ENCODE results near the gene CDKN3.
"Not testable (repeated sequence)": the region's sequence is repeated elsewhere in the genome, so short reads cannot be mapped to it uniquely, and the experiment has no call there.

CDKN3 gene

DNA sequence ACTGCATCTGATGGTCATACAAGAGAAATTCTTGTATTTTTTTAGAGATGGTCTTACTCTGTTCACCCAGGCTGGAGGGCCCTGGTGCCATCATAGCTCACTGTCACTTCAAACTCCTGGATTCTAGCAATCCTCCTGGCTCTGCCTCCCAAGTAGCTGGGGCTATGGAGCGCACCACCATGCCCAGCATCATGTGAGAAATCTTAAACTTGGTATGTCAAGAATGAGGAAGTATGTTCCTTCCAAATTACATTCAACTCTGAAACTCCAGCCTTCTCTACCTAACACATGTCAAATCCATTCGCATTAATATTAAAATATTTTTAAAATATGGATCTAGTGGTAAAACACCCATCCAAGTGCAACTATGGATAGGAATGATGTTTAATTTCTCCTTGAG, 27.5 kb upstream of the CDKN3 start:
- DNase-seq, result no peak

DNA sequence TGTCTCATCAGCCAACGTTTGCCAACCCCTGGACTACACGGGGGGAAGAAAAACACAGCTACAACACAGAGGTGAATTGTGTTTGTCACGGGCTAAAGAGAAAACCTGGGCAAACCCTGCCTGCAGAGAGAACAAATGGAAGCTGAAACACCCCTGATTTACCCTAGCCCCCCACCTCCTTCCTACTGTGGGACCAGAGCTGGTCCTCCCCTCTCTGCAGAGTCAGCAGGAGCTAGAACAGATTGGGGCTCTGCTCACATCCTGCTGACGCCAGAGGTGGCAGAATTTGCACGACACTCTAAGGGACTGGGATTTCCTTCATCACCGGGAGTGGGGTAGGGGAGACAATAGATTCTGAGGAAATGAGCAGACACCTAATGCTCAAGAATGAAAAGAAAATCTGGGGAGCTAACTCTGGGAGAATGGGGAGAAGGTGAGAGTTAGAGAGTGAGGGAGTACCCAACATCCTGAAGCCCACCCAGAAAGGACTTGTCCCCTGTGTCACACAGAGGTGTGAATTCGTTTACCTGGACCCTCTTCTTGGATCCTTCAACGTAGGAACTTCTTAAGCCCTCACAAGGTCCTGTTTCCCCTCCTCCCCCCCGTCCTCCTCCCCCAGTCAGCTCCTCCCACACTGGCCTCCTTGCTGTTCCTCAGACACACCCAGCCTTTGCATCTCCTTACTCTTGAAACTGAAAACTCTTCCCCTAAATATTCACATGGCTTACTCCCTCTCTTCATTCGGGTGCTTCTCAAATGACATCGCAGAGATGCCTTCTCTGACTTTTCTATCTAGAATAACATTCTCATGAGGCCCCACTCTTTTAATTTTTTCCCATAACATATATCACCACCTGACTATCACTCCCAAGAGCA, 26.2 kb upstream of the CDKN3 start:
- DNase-seq, result no peak

DNA sequence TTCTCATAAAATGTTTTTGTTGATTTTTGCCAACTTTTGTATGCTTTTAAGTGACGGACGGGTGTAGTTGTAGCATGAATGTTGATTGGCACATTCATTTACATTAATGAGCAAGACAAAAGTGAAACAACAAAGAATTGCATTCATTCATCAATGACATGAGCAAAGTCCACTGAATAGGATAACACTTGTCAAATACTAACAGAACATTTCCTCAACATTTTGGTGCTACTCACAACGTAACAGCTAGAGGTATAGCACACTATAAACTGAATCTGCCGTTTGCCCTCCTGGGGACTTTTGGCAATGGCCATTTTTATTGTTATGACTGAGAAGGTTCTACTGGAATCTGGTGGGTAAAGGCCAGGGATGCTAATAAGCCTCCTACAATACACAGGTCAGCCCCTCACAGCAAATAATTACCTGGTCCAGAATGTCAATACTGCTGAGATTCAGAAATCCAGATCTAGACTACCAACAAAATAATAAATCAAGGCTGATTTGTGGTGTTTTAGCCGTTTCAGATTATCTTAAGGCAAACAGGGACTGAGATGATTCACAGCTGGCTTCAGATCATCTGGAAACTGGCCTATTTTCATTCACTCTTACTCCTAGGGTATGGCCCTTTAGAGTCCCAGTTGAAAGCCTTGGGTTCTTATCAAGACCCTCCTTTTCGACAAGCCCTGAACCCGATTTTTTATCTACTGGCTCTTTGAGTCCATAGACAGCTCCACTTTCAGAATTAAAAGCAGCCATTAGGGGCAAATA, 22.5 kb upstream of the CDKN3 start:
- no peak for DNase-seq

DNA sequence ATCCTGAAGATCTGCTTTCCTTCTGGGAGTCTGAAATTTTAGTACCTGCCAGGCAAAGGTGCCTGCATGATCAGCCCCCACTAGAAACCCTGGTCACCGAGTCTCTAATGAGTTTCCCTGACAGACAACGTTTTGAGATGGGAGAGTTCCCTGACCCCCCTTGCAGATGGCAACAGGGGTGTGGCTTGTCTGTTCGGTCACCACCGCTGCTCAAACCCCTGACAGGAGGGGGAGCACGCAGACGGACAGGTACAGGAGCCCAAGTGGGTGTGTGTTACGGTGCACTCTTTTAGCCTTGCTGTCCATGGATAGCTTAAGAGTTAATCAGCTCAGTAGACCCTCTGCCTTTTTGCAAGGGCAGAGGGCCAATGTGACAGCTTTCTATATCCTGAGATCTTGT, 19.3 kb upstream of the CDKN3 start:
- DNase-seq, result no peak

DNA sequence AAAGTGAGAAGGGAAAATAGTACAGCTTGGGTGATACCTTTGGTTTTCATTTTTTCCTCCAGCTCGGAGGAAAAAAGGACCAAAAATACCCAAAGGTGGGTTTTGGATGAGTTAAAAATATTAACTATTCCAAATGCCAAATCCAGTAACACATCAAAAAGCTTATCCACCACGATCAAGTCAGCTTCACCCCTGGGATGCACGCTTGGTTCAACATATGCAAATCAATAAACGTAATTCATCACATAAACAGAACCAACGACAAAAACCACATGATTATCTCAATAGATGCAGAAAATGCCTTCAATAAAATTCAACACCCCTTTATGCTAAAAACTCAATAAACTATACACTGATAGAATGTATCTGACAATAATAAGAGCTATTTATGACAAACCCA, 17.9 kb upstream of the CDKN3 start:
- DNase-seq, result not testable (repeated sequence)

DNA sequence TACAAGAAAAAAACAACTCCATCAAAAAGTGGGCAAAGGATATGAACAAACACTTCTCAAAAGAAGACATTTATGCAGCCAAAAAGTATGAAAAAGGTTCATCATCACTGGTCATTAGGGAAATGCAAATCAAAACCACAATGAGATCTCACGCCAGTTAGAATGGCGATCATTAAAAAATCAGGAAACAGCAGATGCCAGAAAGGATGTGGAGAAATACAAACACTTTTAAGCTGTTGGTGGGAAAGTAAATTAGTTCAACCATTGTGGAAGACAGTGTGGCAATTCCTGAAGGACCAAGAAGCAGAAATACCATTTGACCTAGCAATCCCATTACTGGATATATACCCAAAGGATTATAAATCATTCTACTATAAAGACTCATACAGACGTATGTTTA, 16.2 kb upstream of the CDKN3 start:
- DNase-seq, result not testable (repeated sequence)

DNA sequence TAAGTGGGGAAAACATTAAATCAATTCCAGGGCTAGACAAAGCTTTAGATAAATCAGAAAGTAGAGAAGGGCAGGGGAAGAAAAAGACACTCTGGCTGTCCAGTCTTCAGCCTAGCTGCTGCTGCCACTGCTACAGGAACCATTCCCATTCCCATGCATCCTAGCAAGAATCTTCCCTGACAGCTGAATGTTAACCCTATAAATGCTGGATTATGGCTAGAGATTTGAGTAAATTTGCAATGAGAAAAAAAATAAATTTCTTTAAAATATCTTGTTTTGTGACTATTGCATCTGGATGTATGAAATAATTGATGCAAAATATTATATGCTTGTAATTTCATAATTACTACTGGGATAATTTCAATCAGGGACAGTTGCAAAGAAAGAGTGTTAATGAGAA, 15.0 kb upstream of the CDKN3 start:
- no peak for DNase-seq

DNA sequence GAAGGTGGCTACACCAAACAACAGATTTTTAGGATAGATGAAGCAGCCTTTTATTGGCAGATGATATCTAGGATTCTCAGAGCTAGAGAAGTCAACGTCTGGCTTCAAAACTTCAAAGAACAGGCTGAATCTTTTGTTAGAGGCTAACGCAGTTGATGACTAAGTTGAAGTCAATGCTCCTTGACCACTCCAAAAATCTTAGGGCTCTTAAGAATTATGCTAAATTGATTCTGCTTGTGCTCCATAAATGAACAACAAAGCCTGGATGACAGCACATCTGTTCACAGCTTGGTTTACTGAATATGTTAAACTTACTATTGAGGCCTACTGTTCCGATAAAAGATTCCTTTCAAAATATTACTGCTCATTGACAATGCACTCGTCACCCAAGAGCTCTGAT, 13.0 kb upstream of the CDKN3 start:
- no peak for DNase-seq

DNA sequence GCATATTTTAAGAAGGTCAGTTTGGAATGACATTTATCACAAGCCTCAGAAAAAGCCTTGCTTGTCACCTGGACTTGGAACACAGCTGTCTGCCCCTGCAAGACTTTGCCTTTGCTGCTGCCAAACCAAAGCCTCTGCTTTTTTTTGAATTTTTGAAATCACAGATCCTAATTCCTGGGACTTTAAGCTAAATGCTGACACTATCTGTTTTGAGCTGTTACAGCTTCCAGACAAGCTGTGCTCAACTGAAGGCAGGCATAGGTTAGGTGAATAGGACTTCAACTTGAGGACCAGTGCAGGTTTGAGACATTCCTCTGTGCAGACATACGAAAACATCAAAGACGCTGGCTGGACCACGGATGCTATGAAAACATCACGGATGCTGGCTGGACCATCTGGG, 11.3 kb upstream of the CDKN3 start:
- no peak for DNase-seq

DNA sequence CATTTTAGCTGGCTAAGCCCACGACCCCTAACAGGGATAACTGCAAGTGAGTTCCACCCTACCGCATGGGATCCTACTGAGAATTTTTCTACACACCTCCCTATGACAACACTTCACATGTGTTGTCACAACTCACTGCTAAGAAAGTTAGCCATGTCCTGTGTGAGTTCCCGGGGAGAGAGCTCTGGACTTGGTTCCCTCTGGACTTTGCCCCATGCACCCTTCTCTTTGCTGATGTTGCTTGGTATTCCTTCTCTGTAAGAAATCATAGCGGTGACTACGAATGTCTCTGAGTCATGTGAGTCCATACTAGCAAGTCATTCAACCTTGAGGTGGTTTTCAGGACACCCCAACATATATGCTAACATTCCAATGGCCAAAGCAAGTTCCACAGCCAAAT, 9.5 kb upstream of the CDKN3 start:
- DNase-seq, result no peak

DNA sequence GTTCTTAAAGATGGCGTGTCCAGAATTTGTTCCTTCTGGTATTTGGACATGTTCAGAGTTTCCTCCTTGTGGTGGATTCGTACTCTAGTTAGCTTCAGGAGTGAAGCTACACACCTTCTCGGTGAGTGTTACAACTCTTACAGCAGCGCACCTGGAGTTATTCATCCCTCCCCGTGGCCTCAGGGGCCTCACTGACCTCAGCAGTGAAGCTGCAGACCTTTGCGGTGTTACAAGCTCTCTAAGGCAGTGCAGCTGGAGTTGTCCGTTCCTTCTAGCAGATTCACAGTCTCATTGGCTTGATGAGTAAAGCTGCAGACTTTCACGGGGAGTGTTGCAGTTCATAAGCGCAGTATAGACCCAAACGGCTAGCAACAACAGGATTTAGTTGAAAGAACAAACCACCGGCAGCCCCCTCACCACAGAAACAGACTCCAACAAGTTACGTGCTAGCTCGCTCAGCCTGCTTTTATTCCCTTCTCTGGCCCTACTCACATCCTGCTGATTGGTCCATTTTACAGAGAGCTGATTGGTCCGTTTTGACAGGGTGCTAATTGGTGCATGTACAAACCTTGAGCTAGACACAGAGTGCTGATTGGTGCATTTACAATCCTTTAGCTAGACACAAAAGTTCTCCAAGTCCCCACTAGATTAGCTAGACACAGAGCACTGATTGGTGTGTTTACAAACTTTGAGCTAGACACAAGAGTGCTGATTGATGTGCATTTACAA, 4.5 kb upstream of the CDKN3 start:
- DNase-seq, result no peak

DNA sequence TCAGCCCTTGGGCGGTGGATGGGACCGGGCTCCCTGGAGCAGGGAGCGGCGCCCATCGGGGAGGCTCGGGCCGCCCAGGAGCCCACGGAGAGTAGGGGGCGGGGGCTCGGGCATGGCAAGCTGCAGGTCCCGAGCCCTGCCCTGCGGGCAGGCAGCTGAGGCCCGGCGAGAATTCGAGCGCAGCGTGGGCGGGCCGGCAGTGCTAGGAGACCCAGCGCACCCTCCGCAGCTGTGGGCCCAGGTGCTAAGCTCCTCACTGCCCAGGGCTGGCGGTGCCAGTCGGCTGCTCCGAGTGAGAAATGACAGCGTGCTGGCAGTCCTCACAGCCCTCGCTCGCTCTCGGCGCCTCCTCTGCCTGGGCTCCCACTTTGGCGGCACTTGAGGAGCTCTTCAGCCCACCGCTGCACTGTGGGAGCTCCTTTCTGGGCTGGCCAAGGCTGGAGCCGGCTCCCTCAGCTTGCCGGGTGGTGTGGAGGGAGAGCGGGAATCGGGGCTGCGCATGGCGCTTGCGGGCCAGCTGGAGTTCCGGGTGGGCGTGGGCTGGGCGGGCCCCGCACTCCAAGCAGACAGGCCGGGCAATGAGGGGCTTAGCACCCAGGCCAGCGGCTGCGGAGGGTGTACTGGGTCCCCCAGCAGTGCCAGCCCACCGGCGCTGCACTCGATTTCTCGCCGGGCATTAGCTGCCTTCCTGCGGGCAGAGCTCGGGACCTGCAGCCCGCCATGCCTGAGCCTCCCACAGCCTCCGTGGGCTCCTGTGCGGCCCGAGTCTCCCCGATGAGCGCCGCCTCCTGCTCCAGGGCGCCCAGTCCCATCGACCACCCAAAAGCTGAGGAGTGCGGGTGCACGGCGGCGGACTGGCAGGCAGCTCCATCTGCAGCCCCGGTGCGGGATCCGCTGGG, 3.6 kb upstream of the CDKN3 start:
- not testable (repeated sequence) for DNase-seq

DNA sequence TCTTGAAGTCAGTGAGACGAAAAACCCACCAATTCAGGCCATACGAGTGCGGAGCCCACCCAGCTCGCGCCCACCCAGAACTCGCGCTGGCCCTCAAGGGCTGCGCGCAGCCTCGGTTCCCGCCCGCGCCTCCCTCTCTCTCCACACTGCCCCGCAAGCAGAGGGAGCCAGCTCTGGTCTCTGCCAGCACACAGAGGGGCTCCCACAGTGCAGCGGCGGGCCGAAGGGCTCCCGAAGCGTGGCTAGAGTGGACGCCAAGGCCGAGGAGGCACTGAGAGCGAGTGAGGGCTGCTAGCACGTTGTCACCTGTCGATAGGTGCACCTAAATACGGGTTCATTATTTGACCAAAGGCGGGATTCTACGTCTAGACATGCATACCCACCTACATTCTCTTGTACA, 2.2 kb upstream of the CDKN3 start:
- no peak for DNase-seq

DNA sequence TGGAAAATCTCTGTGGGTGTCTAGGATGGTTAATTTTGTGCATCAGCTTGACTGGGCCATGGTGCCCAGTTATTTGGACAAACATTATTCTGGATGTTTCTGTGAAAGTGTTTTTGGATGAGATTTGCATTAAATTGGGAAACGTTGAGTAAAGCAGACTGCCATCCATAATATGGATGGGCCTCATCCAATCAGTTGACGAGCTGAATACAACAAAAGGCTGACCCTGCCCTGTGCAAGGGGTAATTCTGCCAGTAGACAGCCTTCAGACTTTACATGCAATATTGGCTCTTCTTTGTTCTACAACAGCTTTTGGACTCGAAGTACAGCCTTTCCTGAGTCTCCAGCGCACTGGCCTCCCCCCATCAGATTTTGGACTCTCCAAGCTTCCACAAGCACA, 1.5 kb upstream of the CDKN3 start:
- DNase-seq, result no peak

DNA sequence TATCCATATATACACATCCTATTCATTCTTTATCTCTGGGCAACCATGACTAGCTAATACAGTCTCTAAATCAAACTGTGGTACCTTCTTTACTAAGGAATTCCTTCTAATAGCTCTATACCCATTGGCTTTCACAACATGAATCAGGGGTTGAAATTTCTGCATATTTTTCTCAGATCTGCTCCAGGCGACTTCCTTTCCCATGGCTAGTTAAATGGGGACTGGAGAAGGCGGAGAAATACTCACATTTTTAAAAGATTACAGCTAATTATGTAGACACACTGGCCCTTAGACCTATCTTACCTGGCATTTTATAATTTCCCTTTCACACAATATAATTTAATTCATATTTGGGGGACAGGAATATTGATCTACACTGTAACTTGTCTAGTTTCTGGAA, 1.1 kb upstream of the CDKN3 start:
- DNase-seq, result no peak

DNA sequence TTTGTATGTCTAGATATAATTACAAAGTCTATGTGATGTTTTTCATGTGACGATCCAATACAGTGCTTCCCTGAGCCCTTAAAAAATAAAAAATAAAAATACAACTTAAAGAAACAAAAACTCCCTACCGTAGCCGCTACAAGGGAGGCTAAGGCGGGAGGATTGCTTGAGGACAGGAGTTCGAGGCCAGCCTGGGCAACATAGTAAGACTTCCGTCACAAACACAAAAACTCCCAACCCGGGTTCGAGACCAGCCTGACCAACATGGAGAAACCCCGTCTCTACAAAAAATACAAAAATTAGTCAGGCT, 669 bp upstream of the CDKN3 start:
- DNase-seq, result no peak

DNA sequence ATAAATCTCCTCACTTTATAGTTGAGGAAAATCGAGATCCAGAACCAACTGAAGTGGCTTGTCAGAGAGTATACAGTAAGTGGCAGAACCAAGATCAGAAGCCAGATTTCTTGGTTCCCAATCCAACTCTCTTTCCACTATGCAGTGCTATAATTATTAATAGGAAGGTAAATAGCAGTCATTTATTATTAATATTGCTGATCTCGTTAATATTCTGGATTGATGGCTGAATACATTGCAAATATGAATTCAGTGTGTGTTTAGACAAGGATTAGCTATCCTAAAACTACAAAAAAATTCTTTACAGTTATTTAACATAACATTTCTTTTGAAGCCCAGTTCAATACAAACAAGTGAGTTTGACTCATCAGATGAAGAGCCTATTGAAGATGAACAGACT, 2.8 kb downstream of the CDKN3 start:
- DNase-seq, result no peak

DNA sequence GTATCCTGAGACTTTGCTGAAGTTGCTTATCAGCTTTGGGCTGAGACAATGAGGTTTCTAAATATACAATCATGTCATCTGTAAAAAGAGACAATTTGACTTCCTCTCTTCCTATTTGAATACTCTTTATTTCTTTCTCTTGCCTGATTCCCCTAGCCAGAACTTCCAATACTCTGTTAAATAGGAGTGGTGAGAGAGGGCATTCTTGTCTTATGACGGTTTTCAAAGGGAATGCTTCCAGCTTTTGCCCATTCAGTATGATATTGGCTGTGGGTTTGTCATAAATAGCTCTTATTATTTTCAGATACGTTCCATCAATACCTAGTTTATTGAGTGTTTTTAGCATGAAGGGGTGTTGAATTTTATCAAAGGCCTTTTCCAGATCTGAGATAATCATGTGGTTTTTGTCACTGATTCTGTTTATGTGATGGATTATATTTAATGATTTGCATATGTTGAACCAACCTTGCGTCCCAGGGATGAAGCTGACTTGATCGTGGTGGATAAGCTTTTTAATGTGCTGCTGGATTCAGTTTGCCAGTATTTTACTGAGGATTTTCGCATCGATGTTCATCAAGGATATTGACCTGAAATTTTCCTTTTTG, 6.7 kb downstream of the CDKN3 start:
- DNase-seq, result not testable (repeated sequence)

DNA sequence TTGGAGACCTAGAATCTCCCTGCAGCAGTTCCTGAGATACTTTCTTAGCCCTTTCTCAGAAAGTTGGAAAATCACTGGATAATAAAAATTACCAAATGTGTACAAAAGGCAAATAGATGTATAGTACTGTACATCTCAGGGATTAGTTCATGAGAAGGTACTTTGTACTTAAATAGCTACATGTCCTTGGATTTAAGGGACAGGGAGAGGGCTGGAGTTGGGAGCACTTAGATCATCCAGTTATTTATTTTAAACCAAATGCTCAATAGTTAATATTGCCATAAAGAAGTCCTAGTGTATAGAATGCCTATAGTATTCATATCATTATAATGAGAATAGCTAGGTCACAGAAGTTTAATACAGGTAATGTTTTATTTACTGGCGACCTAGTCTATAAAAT, 13.4 kb downstream of the CDKN3 start:
- DNase-seq, result no peak

DNA sequence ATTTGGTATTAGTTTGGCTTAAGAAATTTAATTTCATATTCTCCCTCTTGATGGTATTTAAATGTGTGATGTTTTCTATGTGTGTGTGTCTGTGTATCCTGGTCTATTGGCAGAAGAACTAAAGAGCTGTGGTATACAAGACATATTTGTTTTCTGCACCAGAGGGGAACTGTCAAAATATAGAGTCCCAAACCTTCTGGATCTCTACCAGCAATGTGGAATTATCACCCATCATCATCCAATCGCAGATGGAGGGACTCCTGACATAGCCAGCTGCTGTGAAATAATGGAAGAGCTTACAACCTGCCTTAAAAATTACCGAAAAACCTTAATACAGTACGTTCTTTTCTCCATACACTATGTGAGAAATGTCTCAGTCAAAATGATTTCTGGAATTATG, 14.6 kb downstream of the CDKN3 start:
- DNase-seq, result no peak

Measured in nucleus accumbens (tissue), 56 donors.